ENCODE measurements around the gene USP33.

DNA sequence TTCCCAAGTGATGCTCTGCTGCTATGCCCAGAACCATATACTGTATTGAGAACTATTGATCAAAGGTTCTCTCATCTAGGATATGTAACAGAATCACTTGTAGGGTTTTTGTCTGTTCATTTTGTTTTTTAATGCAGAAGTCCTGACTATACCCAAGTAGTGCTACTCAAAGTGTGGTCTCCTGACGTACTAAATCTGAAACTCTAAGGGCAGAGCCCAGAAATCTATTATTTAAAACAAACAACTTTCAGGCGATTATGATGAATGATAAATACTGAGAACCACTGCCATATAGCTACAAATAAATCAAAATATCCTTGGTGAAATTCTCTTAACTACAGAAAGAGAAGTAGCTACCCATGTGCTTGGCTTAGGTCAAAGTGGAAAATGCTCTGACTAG is 87.3 kb downstream of the USP33 start:
- TF ChIP-seq, protein P1, sequence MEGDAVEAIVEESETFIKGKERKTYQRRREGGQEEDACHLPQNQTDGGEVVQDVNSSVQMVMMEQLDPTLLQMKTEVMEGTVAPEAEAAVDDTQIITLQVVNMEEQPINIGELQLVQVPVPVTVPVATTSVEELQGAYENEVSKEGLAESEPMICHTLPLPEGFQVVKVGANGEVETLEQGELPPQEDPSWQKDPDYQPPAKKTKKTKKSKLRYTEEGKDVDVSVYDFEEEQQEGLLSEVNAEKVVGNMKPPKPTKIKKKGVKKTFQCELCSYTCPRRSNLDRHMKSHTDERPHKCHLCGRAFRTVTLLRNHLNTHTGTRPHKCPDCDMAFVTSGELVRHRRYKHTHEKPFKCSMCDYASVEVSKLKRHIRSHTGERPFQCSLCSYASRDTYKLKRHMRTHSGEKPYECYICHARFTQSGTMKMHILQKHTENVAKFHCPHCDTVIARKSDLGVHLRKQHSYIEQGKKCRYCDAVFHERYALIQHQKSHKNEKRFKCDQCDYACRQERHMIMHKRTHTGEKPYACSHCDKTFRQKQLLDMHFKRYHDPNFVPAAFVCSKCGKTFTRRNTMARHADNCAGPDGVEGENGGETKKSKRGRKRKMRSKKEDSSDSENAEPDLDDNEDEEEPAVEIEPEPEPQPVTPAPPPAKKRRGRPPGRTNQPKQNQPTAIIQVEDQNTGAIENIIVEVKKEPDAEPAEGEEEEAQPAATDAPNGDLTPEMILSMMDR (IDR thresholded peaks at IDR 0.05) = no peak
- TF ChIP-seq POLR2A (IDR thresholded peaks at IDR 0.05) = no peak
- TF ChIP-seq POLR2AphosphoS5 (IDR thresholded peaks at IDR 0.05) = no peak
